NCI-H2081 treated with DMSO at 0.1 percent for 48 hours (cell line): Measurements from ENCODE around the gene PLPPR5.
"Not testable (repeated sequence)": the region's sequence is repeated elsewhere in the genome, so short reads cannot be mapped to it uniquely, and the experiment has no call there.

Experiments
- DNase-seq: peaks from one replicate; lab custom pipeline; 2025; lab: John Stamatoyannopoulos, UW

PLPPR5 gene

GRCh38 chr1:98914547-98914946, 90.1 kb downstream of the PLPPR5 start:
- no peak for DNase-seq

- DNase-seq, result no peak
These were observed 93.8 kb downstream of the PLPPR5 start for GRCh38 chr1:98910827-98911226.

- no peak for DNase-seq
These were observed 95.7 kb downstream of the PLPPR5 start for GRCh38 chr1:98908980-98909379.

- no peak for DNase-seq
These were observed 97.9 kb downstream of the PLPPR5 start for GRCh38 chr1:98906809-98907208.

GRCh38 chr1:98906361-98906760, 98.3 kb downstream of the PLPPR5 start:
- no peak for DNase-seq

- no peak for DNase-seq
These were observed 100.0 kb downstream of the PLPPR5 start for GRCh38 chr1:98904684-98905083.

GRCh38 chr1:98903726-98904125, 100.9 kb downstream of the PLPPR5 start:
- no peak for DNase-seq

- DNase-seq, result no peak
These were observed 101.4 kb downstream of the PLPPR5 start for GRCh38 chr1:98903261-98903660.

- no peak for DNase-seq
These were observed 105.7 kb downstream of the PLPPR5 start for GRCh38 chr1:98898940-98899339.

- DNase-seq, result no peak
These were observed 107.2 kb downstream of the PLPPR5 start for GRCh38 chr1:98897479-98897878.

- DNase-seq, result no peak
These were observed 107.8 kb downstream of the PLPPR5 start for GRCh38 chr1:98896711-98897445.

- DNase-seq, result no peak
These were observed 111.3 kb downstream of the PLPPR5 start for GRCh38 chr1:98893371-98893770.

GRCh38 chr1:98888869-98889268, 115.8 kb downstream of the PLPPR5 start:
- DNase-seq, result no peak

- DNase-seq, result no peak
These were observed 117.2 kb downstream of the PLPPR5 start for GRCh38 chr1:98887507-98887906.

GRCh38 chr1:98884864-98885263, 119.8 kb downstream of the PLPPR5 start:
- no peak for DNase-seq

- no peak for DNase-seq
These were observed 122.8 kb downstream of the PLPPR5 start for GRCh38 chr1:98881901-98882300.

GRCh38 chr1:98881234-98881633, 123.4 kb downstream of the PLPPR5 start:
- DNase-seq, result not testable (repeated sequence)

- no peak for DNase-seq
These were observed 129.8 kb downstream of the PLPPR5 start for GRCh38 chr1:98874828-98875227.

GRCh38 chr1:98870959-98871903, 133.4 kb downstream of the PLPPR5 start:
- no peak for DNase-seq

GRCh38 chr1:98865796-98866195, 138.9 kb downstream of the PLPPR5 start:
- DNase-seq, result no peak

- DNase-seq, result no peak
These were observed 144.3 kb downstream of the PLPPR5 start for GRCh38 chr1:98860329-98860728.

- no peak for DNase-seq
These were observed 150.5 kb downstream of the PLPPR5 start for GRCh38 chr1:98854137-98854536.

GRCh38 chr1:98849969-98850636, 154.6 kb downstream of the PLPPR5 start:
- DNase-seq, result no peak
